GM21786 (cell line): ENCODE results near the gene LENEP.
A peak's percentile ranks its signal among the peaks of the same experiment; 100 is the strongest.
"Not testable (repeated sequence)": the region's sequence is repeated elsewhere in the genome, so short reads cannot be mapped to it uniquely, and the experiment has no call there.

ENCODE experiments used
- ATAC-seq: cut with Tn5 transposase; IDR thresholded peaks from one replicate; pipeline ENCODE4 v1.9.1; 2021; ENCODE audit not compliant: unreplicated experiment

The LENEP gene

GRCh38 chr1:154974808-154975408 lies 18.5 kb upstream of the LENEP start:
- ATAC-seq = peak; percentile 43

- no peak for ATAC-seq
These were observed 17.9 kb upstream of the LENEP start for GRCh38 chr1:154975409-154976059.

- not testable (repeated sequence) for ATAC-seq
These were observed 15.6 kb upstream of the LENEP start for GRCh38 chr1:154977762-154978161.

GRCh38 chr1:154978360-154978759 lies 15.0 kb upstream of the LENEP start:
- ATAC-seq = no peak

GRCh38 chr1:154982341-154982740 lies 11.0 kb upstream of the LENEP start:
- no peak for ATAC-seq

- peak; percentile 97 for ATAC-seq
These were observed 10.3 kb upstream of the LENEP start, which contains the start of gene FLAD1 for GRCh38 chr1:154982897-154983648. Gene FLAD1, plus strand, starts transcription at chr1:154983344. Its CDS starts 351 bp downstream, at chr1:154983695.

- no peak for ATAC-seq
These were observed 9.5 kb upstream of the LENEP start for GRCh38 chr1:154983776-154984466.

GRCh38 chr1:154986736-154987135 lies 6.7 kb upstream of the LENEP start:
- not testable (repeated sequence) for ATAC-seq

- ATAC-seq = no peak
These were observed 6.1 kb upstream of the LENEP start for GRCh38 chr1:154987326-154987725.

- no peak for ATAC-seq
These were observed 5.1 kb upstream of the LENEP start for GRCh38 chr1:154988058-154988954.

GRCh38 chr1:154989195-154989860 lies 4.1 kb upstream of the LENEP start:
- no peak for ATAC-seq

- ATAC-seq = no peak
These were observed 3.1 kb upstream of the LENEP start for GRCh38 chr1:154990276-154990675.

- ATAC-seq = no peak
These were observed 440 bp upstream of the LENEP start for GRCh38 chr1:154992721-154993571.

GRCh38 chr1:154994269-154994587 lies 842 bp downstream of the LENEP start:
- no peak for ATAC-seq

GRCh38 chr1:154994591-154994990 lies 1.2 kb downstream of the LENEP start:
- ATAC-seq = no peak

- ATAC-seq = not testable (repeated sequence)
These were observed 2.1 kb downstream of the LENEP start for GRCh38 chr1:154995301-154995983.

- no peak for ATAC-seq
These were observed 3.7 kb downstream of the LENEP start for GRCh38 chr1:154996966-154997701.
